GM12864 (cell line): ENCODE results near the gene ZSWIM6.
"Not testable (repeated sequence)": the region's sequence is repeated elsewhere in the genome, so short reads cannot be mapped to it uniquely, and the experiment has no call there.

Source experiments
- DNase-seq: peaks from one replicate; pipeline ENCODE4 v3.0.0-alpha.2; 2011; ENCODE audit warnings: low read depth
- H3K4me3 ChIP-seq: 2 replicates; pipeline ENCODE4 v1.5.1; 2011; ENCODE audit warnings: mild to moderate bottlenecking, low read depth, low read length, control low read depth
- TF ChIP-seq, protein P1 (sequence below): IDR thresholded peaks from 2 replicates; pipeline ENCODE4 v1.5.1; 2011; ENCODE audit warnings: low read depth, mild to moderate bottlenecking, moderate library complexity, low read length, control low read depth, inconsistent platforms; ENCODE audit errors: missing control alignments

The ZSWIM6 gene

GRCh38 chr5:61419106-61419505 is 87.0 kb downstream of the ZSWIM6 start:
- no peak for DNase-seq
- TF ChIP-seq, protein P1, sequence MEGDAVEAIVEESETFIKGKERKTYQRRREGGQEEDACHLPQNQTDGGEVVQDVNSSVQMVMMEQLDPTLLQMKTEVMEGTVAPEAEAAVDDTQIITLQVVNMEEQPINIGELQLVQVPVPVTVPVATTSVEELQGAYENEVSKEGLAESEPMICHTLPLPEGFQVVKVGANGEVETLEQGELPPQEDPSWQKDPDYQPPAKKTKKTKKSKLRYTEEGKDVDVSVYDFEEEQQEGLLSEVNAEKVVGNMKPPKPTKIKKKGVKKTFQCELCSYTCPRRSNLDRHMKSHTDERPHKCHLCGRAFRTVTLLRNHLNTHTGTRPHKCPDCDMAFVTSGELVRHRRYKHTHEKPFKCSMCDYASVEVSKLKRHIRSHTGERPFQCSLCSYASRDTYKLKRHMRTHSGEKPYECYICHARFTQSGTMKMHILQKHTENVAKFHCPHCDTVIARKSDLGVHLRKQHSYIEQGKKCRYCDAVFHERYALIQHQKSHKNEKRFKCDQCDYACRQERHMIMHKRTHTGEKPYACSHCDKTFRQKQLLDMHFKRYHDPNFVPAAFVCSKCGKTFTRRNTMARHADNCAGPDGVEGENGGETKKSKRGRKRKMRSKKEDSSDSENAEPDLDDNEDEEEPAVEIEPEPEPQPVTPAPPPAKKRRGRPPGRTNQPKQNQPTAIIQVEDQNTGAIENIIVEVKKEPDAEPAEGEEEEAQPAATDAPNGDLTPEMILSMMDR, result no peak
- H3K4me3 ChIP-seq, result no peak overlapping the region

DNA sequence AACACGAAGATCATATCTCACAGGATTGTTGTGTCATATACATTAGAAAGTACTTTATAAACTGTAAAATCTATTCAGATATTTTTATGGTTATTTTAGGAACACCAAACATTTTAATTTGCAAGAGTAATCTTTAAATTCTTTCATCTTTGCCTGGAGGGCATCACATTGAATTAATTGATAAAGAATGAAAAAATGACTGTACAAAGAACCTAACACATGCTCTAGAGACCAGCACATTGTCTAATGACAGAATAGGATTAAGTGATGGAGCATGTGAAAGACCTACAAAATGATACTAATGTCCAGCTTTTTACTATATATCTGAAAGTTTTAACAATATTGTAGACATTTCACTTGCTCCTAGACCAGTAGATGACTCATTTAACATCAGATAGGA is 88.0 kb downstream of the ZSWIM6 start:
- DNase-seq, result no peak
- H3K4me3 ChIP-seq, result no peak overlapping the region
- TF ChIP-seq, protein P1, result no peak

DNA sequence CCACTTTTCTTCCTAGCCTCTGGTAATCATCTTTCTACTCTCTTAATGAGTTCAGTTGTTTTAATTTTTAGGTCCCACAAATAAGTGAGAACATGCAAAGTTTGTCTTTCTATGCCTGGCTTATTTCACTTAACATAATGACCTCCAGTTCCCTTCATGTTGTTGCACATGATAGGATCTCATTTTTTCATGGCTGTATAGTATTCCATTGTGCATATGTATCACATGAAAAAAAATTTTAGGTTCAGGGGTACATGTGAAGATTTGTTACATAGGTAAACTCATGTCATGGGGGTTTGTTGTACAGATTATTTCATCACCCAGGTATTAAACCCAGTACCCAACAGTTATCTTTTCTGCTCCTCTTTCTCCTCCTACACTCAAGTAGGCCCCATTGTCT is 89.2 kb downstream of the ZSWIM6 start:
- DNase-seq, result not testable (repeated sequence)

DNA sequence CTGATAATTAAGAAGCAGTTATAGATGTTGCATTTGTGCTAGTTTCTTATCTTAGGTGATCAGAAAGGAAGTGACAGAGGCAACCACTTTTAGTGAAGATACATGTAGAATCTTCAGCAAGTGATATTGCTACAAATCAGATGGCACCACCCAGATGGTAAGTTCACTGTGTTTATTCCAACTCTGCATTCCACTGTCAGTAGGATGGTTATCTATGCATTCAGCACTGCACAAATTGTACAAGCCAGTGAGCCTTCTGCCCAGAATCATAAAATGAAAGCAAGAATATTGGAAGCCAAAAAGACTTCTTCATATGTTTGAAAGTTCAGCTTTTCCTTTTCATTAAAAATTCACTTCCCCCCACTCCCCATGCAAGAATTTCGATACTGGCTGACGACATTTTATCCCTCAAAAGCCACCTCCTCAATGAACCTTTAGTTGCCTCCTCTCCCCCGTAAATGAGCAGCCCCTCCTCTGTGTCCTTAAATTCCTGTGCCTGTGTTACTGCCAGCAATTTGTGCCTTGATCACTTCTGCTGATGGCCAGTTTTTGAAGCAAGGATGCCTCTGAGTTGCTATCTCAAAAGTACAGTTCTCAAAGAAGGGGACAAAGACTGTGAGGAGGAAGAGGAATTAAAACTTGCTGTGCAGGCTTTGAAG is 91.6 kb downstream of the ZSWIM6 start:
- H3K4me3 ChIP-seq, result no peak overlapping the region
- TF ChIP-seq, protein P1, result no peak
- no peak for DNase-seq

More for the DNA sequence above, 89.2 kb downstream of the ZSWIM6 start:
- H3K4me3 ChIP-seq, result not testable (repeated sequence)

DNA sequence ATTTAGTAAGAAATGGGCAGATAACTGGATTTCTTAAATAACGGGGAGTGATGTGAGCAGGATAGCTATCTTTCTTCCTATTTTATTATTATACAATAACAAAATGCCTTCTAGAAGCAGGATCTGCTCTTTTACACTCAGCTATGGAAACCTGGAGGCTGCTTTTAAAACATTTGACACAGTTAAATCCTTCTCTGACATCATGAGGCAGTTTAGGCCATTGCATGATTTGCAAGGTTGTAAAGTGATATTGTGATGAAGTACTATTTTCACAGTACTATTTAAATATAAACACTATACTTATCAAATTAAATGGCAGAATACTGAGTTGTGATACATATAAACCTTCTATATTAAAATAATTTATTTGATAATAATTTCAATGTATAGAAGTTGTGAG is 93.9 kb downstream of the ZSWIM6 start:
- no peak for DNase-seq
- TF ChIP-seq, protein P1, result no peak
- H3K4me3 ChIP-seq, result no peak overlapping the region

- no peak for DNase-seq
- H3K4me3 ChIP-seq, result no peak overlapping the region
- TF ChIP-seq, protein P1, result no peak
Measured at GRCh38 chr5:61429906-61430305, 97.8 kb downstream of the ZSWIM6 start.

DNA sequence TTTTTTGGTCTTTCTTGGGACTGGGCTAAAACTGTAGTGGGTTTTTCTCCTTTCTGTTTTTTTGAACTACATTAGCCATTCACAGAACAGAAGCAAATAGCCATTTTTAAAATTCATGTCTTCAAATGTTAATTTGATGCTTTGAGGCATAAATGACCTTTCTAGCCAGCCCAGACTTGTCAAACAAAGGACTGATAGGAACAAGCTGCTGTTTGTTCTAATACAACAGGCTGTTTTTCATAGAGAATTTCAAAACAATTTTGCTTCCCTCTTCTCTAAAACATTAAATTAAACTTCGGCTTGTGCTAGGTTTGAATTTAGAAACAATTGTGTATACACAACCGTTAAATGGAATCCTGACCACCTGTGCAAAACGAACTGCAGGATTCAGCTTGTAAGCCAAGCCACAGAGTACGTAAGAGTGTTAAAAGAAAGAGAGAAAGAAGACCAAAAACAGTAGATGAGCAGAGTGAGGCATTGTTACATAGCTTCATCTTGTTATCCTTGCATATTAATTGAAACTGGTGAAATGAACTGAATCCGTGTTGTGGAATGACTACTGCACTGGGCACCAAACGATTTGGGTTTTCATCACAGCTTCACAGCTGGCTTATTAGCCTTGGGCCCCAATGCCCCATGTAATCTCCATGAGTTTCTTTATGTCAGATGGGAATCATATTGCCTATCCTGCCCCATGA is 100.0 kb downstream of the ZSWIM6 start:
- TF ChIP-seq, protein P1, result no peak
- no peak for DNase-seq
- no peak overlapping the region for H3K4me3 ChIP-seq
